GM18858 (cell line): ENCODE results near the gene IRS1.

Source experiments
- ATAC-seq: cut with Tn5 transposase; IDR thresholded peaks from one replicate; pipeline ENCODE4 v1.9.1; 2021; ENCODE audit not compliant: unreplicated experiment

Gene IRS1

DNA sequence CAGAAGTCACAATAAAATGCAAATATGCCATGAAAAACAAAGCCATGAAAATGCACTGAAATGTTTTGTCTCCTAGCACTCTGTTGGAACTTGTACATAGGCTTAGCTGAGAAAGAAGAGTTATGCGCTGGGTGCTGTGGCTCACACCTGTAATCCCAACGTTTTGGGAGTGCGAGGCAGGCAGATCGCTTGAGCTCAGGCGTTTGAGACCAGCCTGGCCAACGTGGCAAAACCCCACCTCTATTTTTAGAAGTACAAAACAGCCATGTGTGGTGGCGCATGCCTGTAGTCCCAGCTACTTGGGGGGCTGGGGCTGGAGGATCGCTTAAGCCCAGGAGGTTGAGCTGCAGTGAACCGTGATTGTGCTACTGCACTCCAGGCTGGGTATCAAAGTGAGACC, 39.9 kb downstream of the IRS1 start:
- no peak for ATAC-seq

DNA sequence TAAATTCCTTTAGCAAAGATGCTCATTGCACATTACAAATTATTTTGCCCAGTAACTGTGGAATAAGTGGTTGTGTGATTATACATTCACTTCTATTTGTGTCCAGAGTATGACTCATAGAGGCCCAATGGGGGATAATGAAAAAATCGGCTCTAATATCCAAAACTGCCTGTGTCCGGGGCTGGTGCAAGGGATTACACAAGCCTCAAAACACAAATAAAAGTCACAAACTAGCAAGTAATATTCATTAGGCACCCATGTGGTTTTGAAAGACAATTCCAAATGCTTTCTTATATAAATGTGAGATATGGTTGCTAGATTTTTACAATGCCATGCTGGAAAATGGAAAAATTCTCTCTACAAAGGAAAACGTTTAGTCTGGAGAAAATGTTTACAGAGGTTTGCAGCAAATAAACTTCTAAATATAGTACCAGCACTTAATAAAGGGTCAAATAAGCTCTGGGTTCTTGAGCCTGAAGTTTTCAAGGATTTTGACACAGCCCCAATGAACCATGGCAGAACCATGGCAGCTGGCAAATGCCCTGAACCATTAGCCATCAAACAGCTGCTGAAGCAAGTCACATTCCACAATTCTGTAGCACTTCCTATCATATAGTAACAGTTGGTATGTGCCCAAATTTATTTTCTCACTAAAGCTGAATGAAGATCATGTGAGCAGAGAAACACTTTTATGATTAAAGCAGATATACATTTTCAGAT, 40.5 kb downstream of the IRS1 start:
- ATAC-seq = no peak

- ATAC-seq = no peak
Measured at GRCh38 chr2:226756131-226756530, 43.5 kb downstream of the IRS1 start.

DNA sequence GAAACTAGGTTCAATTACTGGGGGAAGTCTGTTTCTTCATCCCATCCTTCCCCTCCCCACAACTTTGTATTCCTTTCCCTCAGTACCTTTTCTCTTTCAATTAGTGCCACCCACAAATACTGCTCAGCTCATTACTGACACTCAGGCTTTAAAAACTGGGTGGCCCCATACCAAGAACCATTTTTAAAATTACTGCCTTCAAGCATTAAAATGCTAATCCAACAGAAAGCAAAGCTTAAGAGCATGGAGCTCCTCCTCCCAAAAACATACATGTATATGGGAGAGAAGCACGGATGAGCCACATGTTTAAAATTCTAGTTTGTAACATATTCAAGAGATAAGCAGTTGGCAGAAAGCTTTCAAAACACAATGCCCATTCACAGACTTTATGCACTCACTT, 44.0 kb downstream of the IRS1 start:
- ATAC-seq = no peak

GRCh38 chr2:226754821-226755604, 44.6 kb downstream of the IRS1 start:
- no peak for ATAC-seq

GRCh38 chr2:226752887-226753286, 46.7 kb downstream of the IRS1 start:
- no peak for ATAC-seq

DNA sequence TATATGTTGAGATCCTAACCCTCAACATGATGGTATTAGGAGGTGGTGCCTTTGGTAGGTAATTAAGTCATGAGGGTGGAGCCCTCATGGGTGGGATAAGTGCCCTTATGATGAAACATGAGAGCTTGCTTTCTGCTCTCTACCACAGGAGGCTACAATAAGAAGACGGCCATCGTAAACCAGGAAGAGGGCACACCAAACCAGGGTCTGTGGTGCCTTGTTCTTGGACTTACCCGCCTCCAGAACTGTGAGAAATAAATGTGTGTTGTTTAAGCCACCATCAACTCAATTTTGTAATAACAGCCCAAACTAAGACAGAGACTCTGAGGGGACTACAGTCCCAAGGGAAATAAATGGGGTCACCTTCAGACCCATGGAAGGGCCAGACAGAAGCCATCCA, 52.3 kb downstream of the IRS1 start:
- no peak for ATAC-seq

DNA sequence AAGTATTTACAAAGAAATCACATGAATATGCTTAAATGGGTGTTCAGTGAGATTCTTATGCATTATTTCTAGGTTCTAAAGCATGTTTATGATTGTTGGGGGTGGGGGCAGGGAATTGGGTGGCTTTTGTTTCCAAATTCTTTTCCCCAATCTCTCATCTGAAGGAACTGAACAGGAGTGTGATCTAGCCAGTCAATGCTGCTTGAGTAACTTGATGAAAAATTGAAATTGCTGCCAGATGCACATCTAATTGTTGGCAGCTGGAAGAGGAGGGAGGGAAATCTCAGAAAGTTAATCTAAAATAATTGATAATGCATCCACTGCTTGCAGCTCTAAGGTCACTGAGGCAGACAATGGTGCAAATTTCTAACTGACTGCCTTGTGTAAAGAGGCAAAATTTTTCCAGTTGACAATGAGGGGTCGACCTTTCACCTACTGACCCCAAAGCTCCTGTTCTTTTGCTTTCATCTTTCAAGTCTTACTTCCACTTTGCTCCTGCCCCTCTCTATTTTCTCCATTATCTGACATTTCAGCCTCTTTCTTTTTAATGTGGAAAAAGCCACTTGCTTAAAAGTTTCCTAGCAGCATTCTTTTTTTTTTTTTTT, 53.3 kb downstream of the IRS1 start:
- no peak for ATAC-seq

- ATAC-seq = no peak
Measured at GRCh38 chr2:226743915-226744314, 55.7 kb downstream of the IRS1 start.

GRCh38 chr2:226742347-226742746, 57.3 kb downstream of the IRS1 start:
- no peak for ATAC-seq

- ATAC-seq = no peak
Measured at GRCh38 chr2:226740039-226740648, 59.5 kb downstream of the IRS1 start.

DNA sequence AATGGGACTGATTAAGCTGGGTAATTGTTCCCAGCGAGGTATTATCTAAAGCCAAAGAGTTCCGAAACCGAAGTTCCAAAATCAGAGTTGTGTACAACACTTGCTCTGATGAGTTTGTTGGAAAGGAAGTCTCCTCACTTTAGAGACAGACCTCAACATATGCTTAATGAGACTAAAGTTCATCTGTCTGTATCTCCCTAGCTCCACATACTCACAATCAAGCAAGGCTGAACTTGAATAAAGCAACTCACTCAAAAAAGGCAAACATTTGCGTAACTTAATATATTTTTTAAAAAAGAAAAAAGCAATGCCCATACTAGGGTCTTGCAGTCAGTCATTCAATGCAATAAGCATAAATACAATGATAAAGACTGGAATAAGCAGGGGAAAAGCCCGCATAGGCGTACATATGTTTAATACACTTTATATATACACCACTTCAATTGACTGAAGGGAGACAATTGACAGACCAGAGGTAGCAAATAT, 60.0 kb downstream of the IRS1 start:
- ATAC-seq = no peak

- ATAC-seq = no peak
Measured at GRCh38 chr2:226738821-226739544, 60.6 kb downstream of the IRS1 start.

- ATAC-seq = no peak
Measured at GRCh38 chr2:226738191-226738820, 61.3 kb downstream of the IRS1 start.

GRCh38 chr2:226736382-226736781, 63.2 kb downstream of the IRS1 start:
- no peak for ATAC-seq

- no peak for ATAC-seq
Measured at GRCh38 chr2:226733927-226734564, 65.6 kb downstream of the IRS1 start.

GRCh38 chr2:226733189-226733858, 66.3 kb downstream of the IRS1 start:
- no peak for ATAC-seq

- ATAC-seq = no peak
Measured at GRCh38 chr2:226732478-226733188, 67.0 kb downstream of the IRS1 start.

GRCh38 chr2:226730481-226730880, 69.1 kb downstream of the IRS1 start:
- ATAC-seq = no peak
